ENCODE data around the gene LAYN.
A peak's percentile ranks its signal among the peaks of the same experiment; 100 is the strongest.

LAYN gene, protein sequence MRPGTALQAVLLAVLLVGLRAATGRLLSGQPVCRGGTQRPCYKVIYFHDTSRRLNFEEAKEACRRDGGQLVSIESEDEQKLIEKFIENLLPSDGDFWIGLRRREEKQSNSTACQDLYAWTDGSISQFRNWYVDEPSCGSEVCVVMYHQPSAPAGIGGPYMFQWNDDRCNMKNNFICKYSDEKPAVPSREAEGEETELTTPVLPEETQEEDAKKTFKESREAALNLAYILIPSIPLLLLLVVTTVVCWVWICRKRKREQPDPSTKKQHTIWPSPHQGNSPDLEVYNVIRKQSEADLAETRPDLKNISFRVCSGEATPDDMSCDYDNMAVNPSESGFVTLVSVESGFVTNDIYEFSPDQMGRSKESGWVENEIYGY

DNA sequence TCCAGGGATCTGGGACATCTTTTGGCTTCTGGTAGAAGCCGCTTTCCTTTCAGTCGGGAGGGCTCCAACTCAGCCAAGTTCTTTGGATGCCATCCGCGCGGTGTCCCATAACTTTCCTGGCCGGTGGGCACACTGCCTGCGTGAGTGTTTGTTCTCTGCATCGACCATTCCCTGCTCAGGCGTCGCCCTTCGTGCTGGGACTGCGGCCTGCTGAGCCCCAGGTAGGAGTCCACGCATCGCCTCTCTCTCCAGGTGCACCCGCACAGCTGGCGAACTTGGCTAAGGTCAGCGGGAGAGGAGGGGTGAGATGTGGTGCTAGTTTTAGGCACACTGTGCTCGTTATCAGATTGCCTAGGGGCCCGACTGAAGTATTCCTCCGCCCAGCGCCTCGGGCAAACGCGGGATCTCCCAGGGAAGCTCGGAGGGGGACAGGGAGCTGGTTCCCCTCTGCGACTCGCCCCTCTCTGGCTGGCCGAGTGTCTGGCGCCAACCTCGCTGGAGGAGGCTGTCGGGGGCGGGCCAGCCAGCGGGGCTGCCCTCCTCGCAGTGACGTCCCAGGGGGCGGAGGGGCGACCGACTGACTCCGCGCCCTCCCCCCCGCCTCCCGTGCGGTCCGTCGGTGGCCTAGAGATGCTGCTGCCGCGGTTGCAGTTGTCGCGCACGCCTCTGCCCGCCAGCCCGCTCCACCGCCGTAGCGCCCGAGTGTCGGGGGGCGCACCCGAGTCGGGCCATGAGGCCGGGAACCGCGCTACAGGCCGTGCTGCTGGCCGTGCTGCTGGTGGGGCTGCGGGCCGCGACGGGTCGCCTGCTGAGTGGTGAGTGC, at the start of gene LAYN:
TSS of gene LAYN (plus strand) at position 607 of the 823 bp plus-strand sequence. CDS start at position 731, 124 bp downstream.
- peak; percentile 60 for DNase-seq (ENCODE audit: low spot score)
- in situ Hi-C loops (cut with MboI; ENCODE audit: low sequenced_read_pairs, unreplicated experiment) = no loop called here
- TF ChIP-seq, protein P1, sequence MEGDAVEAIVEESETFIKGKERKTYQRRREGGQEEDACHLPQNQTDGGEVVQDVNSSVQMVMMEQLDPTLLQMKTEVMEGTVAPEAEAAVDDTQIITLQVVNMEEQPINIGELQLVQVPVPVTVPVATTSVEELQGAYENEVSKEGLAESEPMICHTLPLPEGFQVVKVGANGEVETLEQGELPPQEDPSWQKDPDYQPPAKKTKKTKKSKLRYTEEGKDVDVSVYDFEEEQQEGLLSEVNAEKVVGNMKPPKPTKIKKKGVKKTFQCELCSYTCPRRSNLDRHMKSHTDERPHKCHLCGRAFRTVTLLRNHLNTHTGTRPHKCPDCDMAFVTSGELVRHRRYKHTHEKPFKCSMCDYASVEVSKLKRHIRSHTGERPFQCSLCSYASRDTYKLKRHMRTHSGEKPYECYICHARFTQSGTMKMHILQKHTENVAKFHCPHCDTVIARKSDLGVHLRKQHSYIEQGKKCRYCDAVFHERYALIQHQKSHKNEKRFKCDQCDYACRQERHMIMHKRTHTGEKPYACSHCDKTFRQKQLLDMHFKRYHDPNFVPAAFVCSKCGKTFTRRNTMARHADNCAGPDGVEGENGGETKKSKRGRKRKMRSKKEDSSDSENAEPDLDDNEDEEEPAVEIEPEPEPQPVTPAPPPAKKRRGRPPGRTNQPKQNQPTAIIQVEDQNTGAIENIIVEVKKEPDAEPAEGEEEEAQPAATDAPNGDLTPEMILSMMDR (IDR thresholded peaks at IDR 0.05; ENCODE audit: borderline replicate concordance, control extremely low read depth, extremely low read depth, insufficient read depth, missing control alignments) = no peak

DNA sequence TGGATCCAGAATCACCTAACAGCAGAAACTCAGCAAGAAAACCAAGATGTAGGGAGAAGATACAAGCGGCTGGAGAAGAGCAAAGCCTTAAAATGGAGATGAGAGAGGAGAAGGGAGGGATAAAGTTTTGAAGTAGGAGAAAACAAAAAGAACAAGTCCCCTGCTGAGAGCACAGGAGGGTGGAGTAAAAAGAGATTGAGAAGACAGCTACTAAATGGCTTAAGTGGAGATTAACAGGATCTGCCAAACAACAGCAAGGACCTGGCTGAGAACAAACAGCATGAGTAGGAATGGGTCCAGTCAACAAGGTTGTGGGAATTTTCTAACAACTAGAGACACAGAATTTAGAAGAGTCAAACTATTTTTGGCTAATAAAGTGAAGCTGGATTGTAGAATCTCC, 46.5 kb upstream of the LAYN start:
- TF ChIP-seq, protein P1 (IDR thresholded peaks at IDR 0.05; ENCODE audit: borderline replicate concordance, control extremely low read depth, extremely low read depth, insufficient read depth, missing control alignments) = no peak
- no peak for DNase-seq (ENCODE audit: low spot score)
- in situ Hi-C loops (cut with MboI; ENCODE audit: low sequenced_read_pairs, unreplicated experiment) = no loop called here

DNA sequence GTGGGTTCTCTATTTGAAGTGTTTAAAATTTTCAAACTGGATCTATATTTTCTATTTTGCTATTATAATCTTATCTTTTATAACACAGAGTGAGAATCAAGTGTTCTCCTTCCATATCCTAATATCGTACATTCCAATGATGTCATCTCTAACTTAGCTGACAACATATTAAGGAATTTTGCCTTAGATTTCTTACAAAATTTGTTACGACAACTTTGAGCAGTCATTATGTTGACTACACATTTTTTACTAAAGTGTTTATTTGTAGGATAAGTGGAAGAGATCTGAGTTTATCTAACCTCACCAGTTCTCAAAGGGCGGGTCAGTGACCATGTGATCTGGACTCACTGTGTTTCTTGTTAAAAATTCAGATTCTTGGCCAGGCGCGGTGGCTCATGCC, 41.0 kb upstream of the LAYN start:
- DNase-seq (ENCODE audit: low spot score) = no peak
- TF ChIP-seq, protein P1 (IDR thresholded peaks at IDR 0.05; ENCODE audit: borderline replicate concordance, control extremely low read depth, extremely low read depth, insufficient read depth, missing control alignments) = no peak
- in situ Hi-C loops (cut with MboI; ENCODE audit: low sequenced_read_pairs, unreplicated experiment) = no loop called here

DNA sequence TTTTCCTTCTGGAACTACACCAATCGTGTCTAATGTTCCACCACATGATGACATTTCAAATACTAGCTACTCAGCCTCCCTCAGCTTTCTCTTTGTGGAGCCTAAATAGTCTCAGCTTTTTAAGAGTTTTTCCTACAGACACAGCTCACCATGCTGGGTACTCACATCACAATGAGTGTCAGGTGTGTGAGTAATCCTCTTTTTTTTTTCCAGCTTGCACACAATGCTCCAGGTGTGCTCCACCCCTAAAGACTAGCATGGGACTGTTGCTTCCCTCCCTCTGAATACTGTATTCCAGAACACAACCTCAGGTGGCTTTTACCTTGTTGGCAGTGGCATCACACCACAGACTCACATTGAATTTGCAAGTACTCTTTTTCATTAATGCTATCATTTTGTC, 40.0 kb upstream of the LAYN start:
- no peak for DNase-seq (ENCODE audit: low spot score)
- TF ChIP-seq, protein P1 (IDR thresholded peaks at IDR 0.05; ENCODE audit: borderline replicate concordance, control extremely low read depth, extremely low read depth, insufficient read depth, missing control alignments) = no peak
- in situ Hi-C loops (cut with MboI; ENCODE audit: low sequenced_read_pairs, unreplicated experiment) = no loop called here

DNA sequence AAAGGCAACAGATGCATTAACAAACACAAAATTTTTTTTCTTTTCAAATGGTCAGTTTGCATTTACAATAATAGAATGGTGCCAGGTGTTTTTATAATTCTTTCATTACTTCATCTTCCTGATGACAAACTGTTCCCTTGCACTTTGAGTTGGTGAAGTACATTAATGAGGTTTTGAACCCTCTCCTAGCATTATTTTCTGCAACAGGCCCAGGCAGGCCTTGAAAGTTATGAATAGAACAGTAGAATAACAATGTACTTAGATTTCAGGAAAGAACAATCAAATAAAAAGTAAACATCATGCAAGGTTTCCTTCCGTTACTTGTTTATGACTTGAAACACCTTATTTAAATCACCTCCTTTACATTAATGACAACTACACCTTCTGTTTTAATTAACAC, 37.9 kb upstream of the LAYN start:
- in situ Hi-C loops (cut with MboI; ENCODE audit: low sequenced_read_pairs, unreplicated experiment) = no loop called here
- TF ChIP-seq, protein P1 (IDR thresholded peaks at IDR 0.05; ENCODE audit: borderline replicate concordance, control extremely low read depth, extremely low read depth, insufficient read depth, missing control alignments) = no peak
- DNase-seq (ENCODE audit: low spot score) = no peak

DNA sequence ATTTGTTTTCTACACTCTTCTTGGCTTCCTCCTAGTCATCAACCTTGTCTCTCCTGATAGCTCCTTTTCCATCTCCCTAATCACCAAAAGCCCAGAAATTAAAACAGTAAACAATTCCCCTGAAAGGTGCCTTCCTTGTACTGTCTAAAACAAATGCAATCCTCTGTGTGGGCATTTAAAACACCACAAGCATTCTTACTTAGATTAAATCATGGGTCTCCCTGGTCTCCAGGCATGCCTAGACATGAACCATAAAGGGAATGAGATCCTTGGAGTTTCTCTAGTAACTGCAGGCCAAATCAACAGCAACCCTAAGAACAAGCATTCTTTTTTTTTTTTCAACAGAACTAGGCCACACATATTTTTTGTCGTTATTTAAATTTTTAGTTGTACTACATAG, 30.2 kb upstream of the LAYN start:
- TF ChIP-seq, protein P1 (IDR thresholded peaks at IDR 0.05; ENCODE audit: borderline replicate concordance, control extremely low read depth, extremely low read depth, insufficient read depth, missing control alignments) = no peak
- DNase-seq (ENCODE audit: low spot score) = no peak
- in situ Hi-C loops (cut with MboI; ENCODE audit: low sequenced_read_pairs, unreplicated experiment) = no loop called here
